GM19240 (cell line): ENCODE data around the gene COL6A3.

Source experiments
- DNase-seq: peaks from one replicate; pipeline ENCODE4 v3.0.0; 2011; ENCODE audit warnings: low spot score; ENCODE audit not compliant: insufficient read length

Gene COL6A3

GRCh38 chr2:237297421-237298150 is 116.4 kb downstream of the COL6A3 start:
- no peak for DNase-seq

- DNase-seq = no peak
Measured at GRCh38 chr2:237296756-237297155, 117.2 kb downstream of the COL6A3 start.

- no peak for DNase-seq
Measured at GRCh38 chr2:237295889-237296480, 118.0 kb downstream of the COL6A3 start.

- DNase-seq = no peak
Measured at GRCh38 chr2:237294460-237294859, 119.5 kb downstream of the COL6A3 start.

- DNase-seq = no peak
Measured at GRCh38 chr2:237293978-237294377, 120.0 kb downstream of the COL6A3 start.

- DNase-seq = no peak
Measured at GRCh38 chr2:237291138-237291792, 122.7 kb downstream of the COL6A3 start.

- no peak for DNase-seq
Measured at GRCh38 chr2:237290261-237290660, 123.7 kb downstream of the COL6A3 start.

GRCh38 chr2:237289139-237289538 is 124.8 kb downstream of the COL6A3 start:
- no peak for DNase-seq

- no peak for DNase-seq
Measured at GRCh38 chr2:237287872-237288271, 126.1 kb downstream of the COL6A3 start.

GRCh38 chr2:237283131-237283928 is 130.6 kb downstream of the COL6A3 start:
- no peak for DNase-seq

- DNase-seq = no peak
Measured at GRCh38 chr2:237282568-237283128, 131.3 kb downstream of the COL6A3 start.

GRCh38 chr2:237281836-237282306 is 132.1 kb downstream of the COL6A3 start:
- no peak for DNase-seq

GRCh38 chr2:237280939-237281338 is 133.0 kb downstream of the COL6A3 start:
- no peak for DNase-seq

GRCh38 chr2:237280229-237280628 is 133.7 kb downstream of the COL6A3 start:
- DNase-seq = no peak

GRCh38 chr2:237279012-237279768 is 134.8 kb downstream of the COL6A3 start:
- no peak for DNase-seq

- DNase-seq = no peak
Measured at GRCh38 chr2:237278568-237278967, 135.4 kb downstream of the COL6A3 start.

GRCh38 chr2:237276716-237277490 is 137.1 kb downstream of the COL6A3 start:
- no peak for DNase-seq
